ENCODE results near the gene MYOZ3. TPM values are rescaled to one million over a fixed set of nuclear protein-coding genes. Genes with fewer than 3 reads are reported as not detected.

The MYOZ3 gene
- total RNA-seq, 1 experiment from 2014 or later, result 1.7 TPM

DNA sequence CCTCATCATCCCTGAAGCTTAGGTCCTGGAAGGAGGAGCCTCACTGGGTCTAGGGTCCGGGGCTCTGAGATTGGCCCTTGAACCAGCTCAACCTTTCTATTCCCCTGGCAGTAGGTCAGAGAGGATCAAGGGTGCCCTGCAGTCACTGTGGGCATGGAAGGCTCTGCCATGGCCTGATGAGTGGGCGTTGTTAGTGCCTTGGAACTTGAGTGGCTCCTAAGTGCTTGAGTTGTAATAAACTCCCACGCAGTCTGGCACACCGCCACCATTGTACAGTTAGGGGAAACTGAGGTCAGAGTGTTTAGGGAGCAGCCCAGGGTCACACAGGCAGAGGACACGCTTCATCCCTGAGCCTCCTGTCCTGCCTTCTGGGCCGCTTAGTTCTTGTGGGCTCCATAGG is 31.0 kb upstream of the MYOZ3 start:
- H3K27me3 ChIP-seq (ENCODE audit: control insufficient read depth, insufficient read depth, low read length), result no peaks in the 10 kb centered on the region
- ChIA-PET POLR2A (no interaction called here), CTCF (no interaction called here)
- intact Hi-C loops (cut with micrococcal nuclease; ENCODE audit: unreplicated experiment) (no loop called here), in situ Hi-C loops (cut with HindIII; ENCODE audit: low pct_unique_long_range_greater_than_20kb, low sequenced_read_pairs) (no loop called here)
- H3K4me1 ChIP-seq (ENCODE audit: control insufficient read depth, insufficient read depth, low read length), result peaks cover 97% of the 10 kb centered on the region
- no peak overlapping the region for H3K4me3 ChIP-seq (ENCODE audit: low read depth in 2 of 2, low read length in 2 of 2)
- H3K27ac ChIP-seq (ENCODE audit: low read length), result peak overlapping the region; percentile 74
- TF ChIP-seq TCF7L2 (IDR thresholded peaks at IDR 0.05; ENCODE audit: low read depth, low read length), result 0 out of 2 replicates have a peak, but pooled peaks have one; percentile 25
- TF ChIP-seq, protein P1, sequence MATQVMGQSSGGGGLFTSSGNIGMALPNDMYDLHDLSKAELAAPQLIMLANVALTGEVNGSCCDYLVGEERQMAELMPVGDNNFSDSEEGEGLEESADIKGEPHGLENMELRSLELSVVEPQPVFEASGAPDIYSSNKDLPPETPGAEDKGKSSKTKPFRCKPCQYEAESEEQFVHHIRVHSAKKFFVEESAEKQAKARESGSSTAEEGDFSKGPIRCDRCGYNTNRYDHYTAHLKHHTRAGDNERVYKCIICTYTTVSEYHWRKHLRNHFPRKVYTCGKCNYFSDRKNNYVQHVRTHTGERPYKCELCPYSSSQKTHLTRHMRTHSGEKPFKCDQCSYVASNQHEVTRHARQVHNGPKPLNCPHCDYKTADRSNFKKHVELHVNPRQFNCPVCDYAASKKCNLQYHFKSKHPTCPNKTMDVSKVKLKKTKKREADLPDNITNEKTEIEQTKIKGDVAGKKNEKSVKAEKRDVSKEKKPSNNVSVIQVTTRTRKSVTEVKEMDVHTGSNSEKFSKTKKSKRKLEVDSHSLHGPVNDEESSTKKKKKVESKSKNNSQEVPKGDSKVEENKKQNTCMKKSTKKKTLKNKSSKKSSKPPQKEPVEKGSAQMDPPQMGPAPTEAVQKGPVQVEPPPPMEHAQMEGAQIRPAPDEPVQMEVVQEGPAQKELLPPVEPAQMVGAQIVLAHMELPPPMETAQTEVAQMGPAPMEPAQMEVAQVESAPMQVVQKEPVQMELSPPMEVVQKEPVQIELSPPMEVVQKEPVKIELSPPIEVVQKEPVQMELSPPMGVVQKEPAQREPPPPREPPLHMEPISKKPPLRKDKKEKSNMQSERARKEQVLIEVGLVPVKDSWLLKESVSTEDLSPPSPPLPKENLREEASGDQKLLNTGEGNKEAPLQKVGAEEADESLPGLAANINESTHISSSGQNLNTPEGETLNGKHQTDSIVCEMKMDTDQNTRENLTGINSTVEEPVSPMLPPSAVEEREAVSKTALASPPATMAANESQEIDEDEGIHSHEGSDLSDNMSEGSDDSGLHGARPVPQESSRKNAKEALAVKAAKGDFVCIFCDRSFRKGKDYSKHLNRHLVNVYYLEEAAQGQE (IDR thresholded peaks at IDR 0.05; ENCODE audit: insufficient read depth in 1 of 2, low read depth in 2 of 2, low read length in 1 of 2), result no peak
- no peak for DNase-seq (ENCODE audit: low read depth, low spot score)
- no peaks in the 10 kb centered on the region for H3K9me3 ChIP-seq (ENCODE audit: control insufficient read depth, insufficient read depth, low read depth, low read length)
- H3K36me3 ChIP-seq (ENCODE audit: control insufficient read depth, insufficient read depth, low read length), result no peaks in the 10 kb centered on the region; the same call in 1 of the 2 replicates
- BruUV-seq (replicated peaks), result no TSS peak
- no peak for ATAC-seq

DNA sequence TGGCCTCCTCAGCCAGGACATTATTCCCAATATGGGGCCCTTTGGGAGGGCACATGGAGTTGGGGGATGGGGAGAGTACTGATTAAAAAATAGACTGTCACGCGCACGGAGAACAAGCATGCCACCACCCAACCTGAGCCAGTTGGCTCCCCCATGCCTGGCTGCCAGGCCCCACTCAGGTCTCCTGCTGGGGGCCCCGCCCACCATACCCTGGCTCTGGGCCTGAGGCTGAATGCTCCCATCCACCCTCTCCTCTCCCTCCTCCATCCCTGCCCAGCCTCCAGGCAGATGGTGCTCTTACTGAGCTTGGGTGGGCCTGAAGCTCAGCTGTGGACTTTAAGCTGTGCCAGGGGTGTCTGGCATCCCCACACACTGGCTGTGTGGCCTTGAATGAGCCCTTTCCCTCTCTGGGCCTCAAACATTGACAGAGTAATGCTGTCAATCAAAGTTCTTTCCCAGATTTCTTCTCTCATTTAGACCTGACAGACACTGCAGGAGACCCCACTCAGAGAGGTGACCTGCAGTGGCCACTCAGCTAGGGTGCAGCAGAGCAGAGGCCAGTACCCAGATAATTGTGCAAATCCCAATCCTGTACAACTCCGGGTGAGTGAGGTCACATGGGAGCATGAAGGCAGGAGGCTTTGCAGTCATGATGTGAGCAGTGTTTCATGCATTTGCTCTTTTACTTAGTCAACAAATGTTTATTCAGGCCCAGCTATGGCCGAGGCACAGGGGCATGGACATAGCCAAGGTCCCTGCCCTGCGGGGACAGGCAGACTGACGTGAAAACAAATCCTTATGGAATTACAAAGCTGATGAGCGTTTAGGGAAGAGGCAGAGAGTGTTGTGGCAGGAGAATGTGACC is 30.4 kb upstream of the MYOZ3 start:
- ChIA-PET CTCF (no interaction called here), POLR2A (no interaction called here)
- intact Hi-C loops (cut with micrococcal nuclease; ENCODE audit: unreplicated experiment) (no loop called here), in situ Hi-C loops (cut with HindIII; ENCODE audit: low pct_unique_long_range_greater_than_20kb, low sequenced_read_pairs) (no loop called here)
- ATAC-seq, result peak; percentile 9; the same call in 1 of the 2 replicates
- Histone ChIP-seq H3K27me3 (ENCODE audit: control insufficient read depth, insufficient read depth, low read length) (no peaks in the 10 kb centered on the region), H3K4me3 (ENCODE audit: low read depth in 2 of 2, low read length in 2 of 2) (no peak overlapping the region), H3K36me3 (ENCODE audit: control insufficient read depth, insufficient read depth, low read length) (no peaks in the 10 kb centered on the region), H3K9me3 (ENCODE audit: control insufficient read depth, insufficient read depth, low read depth, low read length) (no peaks in the 10 kb centered on the region), H3K4me1 (ENCODE audit: control insufficient read depth, insufficient read depth, low read length) (peaks cover 99% of the 10 kb centered on the region), H3K27ac (ENCODE audit: low read length) (peak overlapping the region; percentile 74)
- BruUV-seq (replicated peaks), result no TSS peak
- TF ChIP-seq, protein P2, sequence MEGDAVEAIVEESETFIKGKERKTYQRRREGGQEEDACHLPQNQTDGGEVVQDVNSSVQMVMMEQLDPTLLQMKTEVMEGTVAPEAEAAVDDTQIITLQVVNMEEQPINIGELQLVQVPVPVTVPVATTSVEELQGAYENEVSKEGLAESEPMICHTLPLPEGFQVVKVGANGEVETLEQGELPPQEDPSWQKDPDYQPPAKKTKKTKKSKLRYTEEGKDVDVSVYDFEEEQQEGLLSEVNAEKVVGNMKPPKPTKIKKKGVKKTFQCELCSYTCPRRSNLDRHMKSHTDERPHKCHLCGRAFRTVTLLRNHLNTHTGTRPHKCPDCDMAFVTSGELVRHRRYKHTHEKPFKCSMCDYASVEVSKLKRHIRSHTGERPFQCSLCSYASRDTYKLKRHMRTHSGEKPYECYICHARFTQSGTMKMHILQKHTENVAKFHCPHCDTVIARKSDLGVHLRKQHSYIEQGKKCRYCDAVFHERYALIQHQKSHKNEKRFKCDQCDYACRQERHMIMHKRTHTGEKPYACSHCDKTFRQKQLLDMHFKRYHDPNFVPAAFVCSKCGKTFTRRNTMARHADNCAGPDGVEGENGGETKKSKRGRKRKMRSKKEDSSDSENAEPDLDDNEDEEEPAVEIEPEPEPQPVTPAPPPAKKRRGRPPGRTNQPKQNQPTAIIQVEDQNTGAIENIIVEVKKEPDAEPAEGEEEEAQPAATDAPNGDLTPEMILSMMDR (IDR thresholded peaks at IDR 0.05), result no peak
- DNase-seq (ENCODE audit: low read depth, low spot score), result no peak

DNA sequence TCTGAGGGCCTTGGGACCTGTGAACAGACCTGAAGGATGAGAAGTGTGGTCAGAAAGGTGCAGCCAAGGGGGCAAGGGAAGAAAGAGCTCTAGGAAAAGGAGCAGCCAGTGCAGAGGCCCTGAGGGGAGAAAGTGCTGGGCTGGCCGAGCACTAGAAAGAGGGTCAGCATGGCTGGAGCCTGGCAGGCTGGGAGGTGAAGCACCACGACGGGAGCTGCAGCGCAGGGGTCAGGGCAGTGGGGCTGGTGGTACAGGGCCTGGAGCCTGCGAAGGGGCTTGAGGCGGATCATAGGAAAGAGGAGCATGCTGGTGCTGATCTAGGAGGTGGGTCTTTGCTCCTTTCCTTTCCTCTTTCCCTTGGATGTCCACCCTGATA is 29.7 kb upstream of the MYOZ3 start:
- no peak overlapping the region for H3K4me3 ChIP-seq (ENCODE audit: low read depth in 2 of 2, low read length in 2 of 2)
- H3K9me3 ChIP-seq (ENCODE audit: control insufficient read depth, insufficient read depth, low read depth, low read length), result no peaks in the 10 kb centered on the region
- no TSS peak for BruUV-seq (replicated peaks)
- ATAC-seq, result peak; percentile 2; the same call in 1 of the 2 replicates
- peak overlapping the region; percentile 74 for H3K27ac ChIP-seq (ENCODE audit: low read length)
- in situ Hi-C loops (cut with HindIII; ENCODE audit: low pct_unique_long_range_greater_than_20kb, low sequenced_read_pairs) (no loop called here), intact Hi-C loops (cut with micrococcal nuclease; ENCODE audit: unreplicated experiment) (no loop called here)
- CTCF ChIA-PET, result no interaction called here
- H3K36me3 ChIP-seq (ENCODE audit: control insufficient read depth, insufficient read depth, low read length), result no peaks in the 10 kb centered on the region
- POLR2A ChIA-PET, result no interaction called here
- TF ChIP-seq, protein P2 (IDR thresholded peaks at IDR 0.05), result no peak
- no peak for TF ChIP-seq POLR2AphosphoS5 (IDR thresholded peaks at IDR 0.05; ENCODE audit: low read depth, low read length)
- TF ChIP-seq SIN3A (IDR thresholded peaks at IDR 0.05; ENCODE audit: borderline replicate concordance, insufficient read depth, low read depth, low read length), result no peak
- no peak for TF ChIP-seq TCF7L2 (IDR thresholded peaks at IDR 0.05; ENCODE audit: low read depth, low read length)
- TF ChIP-seq, protein P1 (IDR thresholded peaks at IDR 0.05; ENCODE audit: insufficient read depth in 1 of 2, low read depth in 2 of 2, low read length in 1 of 2), result no peak
- H3K4me1 ChIP-seq (ENCODE audit: control insufficient read depth, insufficient read depth, low read length), result peaks cover 99% of the 10 kb centered on the region
- H3K27me3 ChIP-seq (ENCODE audit: control insufficient read depth, insufficient read depth, low read length), result no peaks in the 10 kb centered on the region
- DNase-seq (ENCODE audit: low read depth, low spot score), result no peak
